WERI-Rb-1 (cell line): ENCODE results near the gene LPAR2.

Experiments used
- DNase-seq: peaks from one replicate; pipeline ENCODE4 v3.0.0-alpha.2; 2020
- H3K27ac ChIP-seq: fragments of 250-450 bp; sonication (Bioruptor Pico); 2 replicates; pipeline ENCODE4 v1.5.1; 2020; ENCODE audit warnings: mild to moderate bottlenecking, moderate library complexity
- H3K27me3 ChIP-seq: fragments of 250-450 bp; sonication (Bioruptor Pico); 2 replicates; pipeline ENCODE4 v1.5.1; 2021; ENCODE audit warnings: mild to moderate bottlenecking, low read depth, moderate library complexity; ENCODE audit not compliant: insufficient read depth, severe bottlenecking
- H3K36me3 ChIP-seq: fragments of 250-450 bp; sonication (Bioruptor Pico); 2 replicates; pipeline ENCODE4 v1.5.1; 2020; ENCODE audit warnings: mild to moderate bottlenecking, moderate library complexity
- H3K4me3 ChIP-seq: 2 replicates; pipeline ENCODE4 v1.5.1; 2011; ENCODE audit warnings: low read depth, mild to moderate bottlenecking, control low read depth, low read length
- H3K9me3 ChIP-seq: fragments of 250-450 bp; sonication (Bioruptor Pico); 2 replicates; pipeline ENCODE4 v1.5.1; 2021; ENCODE audit warnings: mild to moderate bottlenecking, moderate library complexity; ENCODE audit not compliant: severe bottlenecking
- TF ChIP-seq, protein P1 (sequence below): IDR thresholded peaks from 2 replicates; pipeline ENCODE4 v1.5.1; 2011; ENCODE audit warnings: low read depth, mild to moderate bottlenecking, control low read depth, inconsistent platforms, low read length

The LPAR2 gene

DNA sequence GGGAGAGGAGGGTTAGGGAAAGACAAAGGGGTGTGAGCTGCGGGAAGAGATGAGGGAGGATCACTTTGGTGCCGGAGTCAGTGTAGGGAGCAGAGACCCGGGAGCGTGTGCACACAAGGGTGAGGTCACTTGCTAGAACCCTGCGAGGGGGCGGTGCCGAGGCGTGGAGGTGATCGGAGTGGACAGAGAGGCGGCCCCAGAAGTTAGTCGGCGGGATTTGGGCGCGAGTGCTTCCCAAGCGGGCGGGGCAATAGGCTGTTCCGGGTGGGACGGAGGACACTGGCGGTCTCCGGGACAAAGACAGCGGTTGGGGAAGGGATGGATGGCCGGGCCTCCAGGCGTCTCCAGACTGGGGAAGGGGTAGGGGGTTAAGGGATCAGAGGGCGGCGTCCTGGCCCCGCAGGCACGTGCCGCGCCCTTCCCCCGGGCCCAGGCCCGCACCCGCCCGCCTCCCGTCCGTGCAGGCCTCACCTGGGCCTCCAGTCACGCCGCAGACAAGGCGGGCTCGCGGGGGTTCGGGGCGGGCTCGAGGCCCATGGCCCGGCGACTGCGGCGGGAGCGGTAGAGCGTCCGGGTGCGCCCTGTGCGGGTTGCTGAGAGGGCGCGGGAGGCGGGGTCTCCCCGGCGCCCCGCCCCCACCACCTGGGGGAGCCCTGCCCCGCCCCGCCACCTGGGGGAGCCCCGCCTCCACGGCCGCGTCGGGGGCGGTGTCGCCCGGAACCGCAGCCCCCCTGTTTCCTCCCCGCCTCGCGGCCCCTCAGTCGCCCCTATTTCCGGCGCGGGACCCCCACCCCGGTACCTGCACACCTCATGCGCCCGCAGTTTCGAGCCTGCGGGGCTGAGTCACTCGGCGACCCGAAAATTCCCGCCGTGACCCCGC is at the start of gene LPAR2:
Gene LPAR2, minus strand, starts transcription at position 600 of the 880 bp plus-strand sequence. CDS start 945 bp downstream, outside the sequence.
- Histone ChIP-seq H3K9me3 (no peaks in the 10 kb centered on the region), H3K27me3 (no peaks in the 10 kb centered on the region), H3K4me3 (no peak within 1 kb of the TSS), H3K27ac (no peak within 1 kb of the TSS), H3K36me3 (no peaks in the 10 kb centered on the region)
- TF ChIP-seq, protein P1, sequence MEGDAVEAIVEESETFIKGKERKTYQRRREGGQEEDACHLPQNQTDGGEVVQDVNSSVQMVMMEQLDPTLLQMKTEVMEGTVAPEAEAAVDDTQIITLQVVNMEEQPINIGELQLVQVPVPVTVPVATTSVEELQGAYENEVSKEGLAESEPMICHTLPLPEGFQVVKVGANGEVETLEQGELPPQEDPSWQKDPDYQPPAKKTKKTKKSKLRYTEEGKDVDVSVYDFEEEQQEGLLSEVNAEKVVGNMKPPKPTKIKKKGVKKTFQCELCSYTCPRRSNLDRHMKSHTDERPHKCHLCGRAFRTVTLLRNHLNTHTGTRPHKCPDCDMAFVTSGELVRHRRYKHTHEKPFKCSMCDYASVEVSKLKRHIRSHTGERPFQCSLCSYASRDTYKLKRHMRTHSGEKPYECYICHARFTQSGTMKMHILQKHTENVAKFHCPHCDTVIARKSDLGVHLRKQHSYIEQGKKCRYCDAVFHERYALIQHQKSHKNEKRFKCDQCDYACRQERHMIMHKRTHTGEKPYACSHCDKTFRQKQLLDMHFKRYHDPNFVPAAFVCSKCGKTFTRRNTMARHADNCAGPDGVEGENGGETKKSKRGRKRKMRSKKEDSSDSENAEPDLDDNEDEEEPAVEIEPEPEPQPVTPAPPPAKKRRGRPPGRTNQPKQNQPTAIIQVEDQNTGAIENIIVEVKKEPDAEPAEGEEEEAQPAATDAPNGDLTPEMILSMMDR, result no peak
- no peak for DNase-seq

DNA sequence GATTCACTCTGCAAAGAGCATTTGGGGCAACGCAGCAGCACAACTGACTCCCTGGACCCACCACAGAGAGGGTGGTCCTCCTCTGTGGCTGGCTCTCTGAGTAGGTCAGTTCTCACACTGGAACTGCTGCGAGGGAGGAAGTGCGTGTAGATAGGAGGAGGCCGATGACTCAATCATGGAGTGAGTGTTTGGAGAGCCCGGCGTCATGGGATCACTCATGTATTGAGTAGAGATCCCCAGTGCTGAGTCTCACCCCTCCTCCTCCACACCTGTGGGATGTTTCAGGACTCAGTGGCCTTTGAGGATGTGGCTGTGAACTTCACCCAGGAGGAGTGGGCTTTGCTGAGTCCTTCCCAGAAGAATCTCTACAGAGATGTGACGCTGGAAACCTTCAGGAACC is 49.6 kb upstream of the LPAR2 start:
- H3K36me3 ChIP-seq, result peaks cover 90% of the 10 kb centered on the region
- peaks cover 2% of the 10 kb centered on the region for H3K9me3 ChIP-seq
- no peaks in the 10 kb centered on the region for H3K27me3 ChIP-seq
- DNase-seq, result no peak
- H3K27ac ChIP-seq, result no peak overlapping the region
- no peak overlapping the region for H3K4me3 ChIP-seq
- TF ChIP-seq, protein P1, result no peak

DNA sequence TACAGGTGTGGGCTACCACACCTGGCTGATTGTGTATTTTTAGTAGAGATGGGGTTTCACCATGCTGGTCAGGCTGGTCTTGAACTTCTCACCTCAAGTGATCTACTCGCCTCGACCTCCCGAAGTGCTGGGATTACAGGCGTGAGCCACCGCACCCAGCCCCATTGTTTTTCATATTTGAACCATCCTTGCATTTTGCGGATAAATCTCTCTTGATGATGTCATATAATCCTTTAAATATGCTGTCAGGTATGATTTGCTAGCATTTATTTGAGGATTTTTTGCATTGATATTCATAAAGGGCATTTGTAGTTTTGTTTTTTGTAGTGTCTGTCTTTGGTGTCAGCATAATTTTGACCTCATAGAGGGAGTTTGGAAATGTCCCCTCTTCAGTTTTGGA is 46.3 kb upstream of the LPAR2 start:
- no peaks in the 10 kb centered on the region for H3K9me3 ChIP-seq
- TF ChIP-seq, protein P1, result no peak
- H3K4me3 ChIP-seq, result no peak overlapping the region
- no peak overlapping the region for H3K27ac ChIP-seq
- DNase-seq, result no peak
- no peaks in the 10 kb centered on the region for H3K27me3 ChIP-seq
- H3K36me3 ChIP-seq, result peaks cover 69% of the 10 kb centered on the region

DNA sequence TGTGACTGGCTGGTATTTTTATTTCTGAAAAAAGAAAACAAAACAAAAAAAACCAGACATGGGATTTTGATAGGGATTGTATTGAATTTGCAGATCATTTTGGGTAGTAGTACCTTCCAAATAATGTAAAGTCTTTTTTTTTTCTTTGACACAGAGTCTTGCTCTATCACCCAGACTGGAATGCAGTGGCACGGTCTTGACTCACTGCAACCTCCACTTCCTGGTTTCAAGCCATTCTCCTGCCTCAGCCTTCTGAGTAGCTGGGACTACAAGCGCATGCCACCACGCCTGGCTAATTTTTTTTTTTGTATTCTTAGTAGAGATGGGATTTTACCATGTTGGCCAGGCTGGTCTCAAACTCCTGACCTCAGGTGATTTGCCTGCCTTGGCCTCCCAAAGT is 44.8 kb upstream of the LPAR2 start:
- no peaks in the 10 kb centered on the region for H3K9me3 ChIP-seq
- H3K27ac ChIP-seq, result no peak overlapping the region
- TF ChIP-seq, protein P1, result no peak
- H3K36me3 ChIP-seq, result peaks cover 58% of the 10 kb centered on the region
- H3K4me3 ChIP-seq, result no peak overlapping the region
- DNase-seq, result no peak
- no peaks in the 10 kb centered on the region for H3K27me3 ChIP-seq

DNA sequence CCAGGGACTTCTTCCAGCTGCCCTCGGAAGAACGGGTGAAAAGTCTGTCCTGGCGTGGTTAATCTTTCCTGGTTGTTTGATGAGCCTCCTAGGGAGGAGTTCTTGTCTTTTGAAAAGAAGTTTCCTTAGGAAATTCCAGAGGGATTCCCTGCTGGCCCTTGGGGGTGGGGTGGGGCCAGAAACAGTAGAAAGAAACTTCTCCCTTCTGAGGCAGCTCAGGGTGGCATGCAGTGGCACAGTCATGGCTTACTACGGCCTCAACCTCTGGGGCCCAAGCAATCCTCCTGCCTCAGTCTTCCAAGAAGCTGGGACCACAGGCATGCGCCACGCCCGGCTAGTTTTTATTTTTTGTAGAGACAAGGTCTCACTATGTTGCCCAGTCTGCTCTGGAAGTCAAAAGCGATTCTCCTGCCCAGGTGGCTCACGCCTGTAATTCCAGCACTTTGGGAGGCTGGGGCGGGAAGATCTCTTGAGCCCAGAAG is 42.1 kb upstream of the LPAR2 start:
- H3K4me3 ChIP-seq, result no peak overlapping the region
- no peaks in the 10 kb centered on the region for H3K9me3 ChIP-seq
- peaks cover 31% of the 10 kb centered on the region for H3K36me3 ChIP-seq
- no peak for DNase-seq
- no peaks in the 10 kb centered on the region for H3K27me3 ChIP-seq
- TF ChIP-seq, protein P1, result no peak
- H3K27ac ChIP-seq, result no peak overlapping the region
